Amniotic stem cell (primary cell): Measurements from ENCODE around the gene AGPAT1.
A peak's percentile ranks its signal among the peaks of the same experiment; 100 is the strongest.

Experiments used
- DNase-seq: peaks from one replicate; lab custom pipeline; 2025; lab: John Stamatoyannopoulos, UW

Gene AGPAT1

DNA sequence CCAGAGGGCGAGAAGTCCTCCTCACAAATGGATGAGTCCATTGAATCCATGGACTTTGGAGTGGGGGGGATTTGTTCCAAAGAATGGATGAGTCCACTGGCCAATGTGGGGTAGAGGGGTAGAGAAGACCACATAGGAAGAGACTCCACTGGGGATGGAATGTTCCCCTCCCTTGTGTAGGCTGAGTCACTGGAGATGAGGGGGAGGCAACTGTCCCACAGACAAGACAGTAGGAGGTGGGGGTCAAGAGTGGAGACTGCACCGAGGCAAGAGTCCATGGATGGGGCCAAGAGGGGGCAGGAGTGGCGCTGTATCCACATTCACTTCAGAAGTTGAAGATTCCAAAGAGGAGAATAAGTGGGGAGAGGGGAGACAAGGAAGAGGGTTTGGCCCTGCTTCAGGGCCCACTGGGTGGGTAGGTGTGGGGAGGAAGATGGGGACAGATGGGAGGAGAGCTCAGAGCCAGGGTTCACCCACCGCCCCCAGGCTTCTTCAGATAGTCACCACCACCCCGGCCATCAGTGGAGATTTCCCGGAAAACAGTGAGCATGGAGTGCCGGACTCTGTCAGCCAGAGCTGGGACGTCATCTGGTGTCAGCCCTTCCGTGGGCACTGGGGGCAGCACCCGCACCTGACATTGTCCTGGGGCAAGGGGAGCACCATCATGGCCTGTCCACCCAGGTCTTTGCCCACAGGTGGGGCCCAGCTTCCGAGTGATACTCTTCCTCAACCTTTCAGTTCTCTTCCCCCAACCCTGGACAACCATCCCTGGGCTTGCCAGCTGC, 6.9 kb downstream of the AGPAT1 start:
- DNase-seq = no peak

DNA sequence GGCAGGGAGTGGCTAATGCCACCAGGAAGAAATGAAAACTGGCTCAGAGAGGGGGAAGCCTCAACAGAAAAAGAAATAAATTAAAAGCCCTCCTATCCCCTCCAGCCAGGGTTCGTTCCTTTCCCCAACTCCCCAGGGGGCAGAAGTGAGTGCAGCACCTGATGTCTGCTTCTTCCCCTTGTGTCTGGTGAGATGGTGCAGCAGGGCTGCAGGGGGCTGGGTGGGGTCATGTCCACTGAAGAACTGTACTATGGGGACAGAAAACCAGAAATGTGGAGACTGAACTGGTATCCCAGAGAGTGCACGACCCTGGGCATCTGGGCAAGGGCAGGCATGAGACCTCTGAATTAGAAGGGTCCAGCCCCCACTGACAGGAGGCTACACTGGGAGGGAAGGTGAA, 7.5 kb downstream of the AGPAT1 start:
- no peak for DNase-seq

DNA sequence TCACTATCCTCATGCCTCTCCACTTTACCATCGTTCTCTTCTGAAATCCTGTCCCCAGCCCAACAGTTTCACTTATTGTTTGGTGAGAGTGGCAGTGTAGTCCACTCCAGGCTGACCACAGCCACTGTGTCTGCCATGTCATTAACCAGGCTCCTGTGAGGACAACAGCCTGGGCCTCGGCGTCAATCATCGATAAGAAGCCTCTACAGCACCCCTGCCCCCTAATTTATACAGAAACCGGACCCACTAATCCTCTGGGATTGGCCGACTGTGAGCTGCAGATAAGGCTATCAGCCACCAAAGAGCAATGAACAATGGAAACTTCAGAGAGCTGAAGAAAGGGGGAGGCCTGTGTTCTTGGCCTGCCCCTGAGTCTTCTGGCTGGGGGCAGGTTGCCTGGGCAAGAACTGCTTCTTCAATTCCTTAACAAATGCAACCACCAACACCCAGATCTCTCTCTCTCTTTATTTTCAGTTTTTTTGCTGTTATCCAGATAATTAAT, 8.1 kb downstream of the AGPAT1 start:
- DNase-seq = no peak

DNA sequence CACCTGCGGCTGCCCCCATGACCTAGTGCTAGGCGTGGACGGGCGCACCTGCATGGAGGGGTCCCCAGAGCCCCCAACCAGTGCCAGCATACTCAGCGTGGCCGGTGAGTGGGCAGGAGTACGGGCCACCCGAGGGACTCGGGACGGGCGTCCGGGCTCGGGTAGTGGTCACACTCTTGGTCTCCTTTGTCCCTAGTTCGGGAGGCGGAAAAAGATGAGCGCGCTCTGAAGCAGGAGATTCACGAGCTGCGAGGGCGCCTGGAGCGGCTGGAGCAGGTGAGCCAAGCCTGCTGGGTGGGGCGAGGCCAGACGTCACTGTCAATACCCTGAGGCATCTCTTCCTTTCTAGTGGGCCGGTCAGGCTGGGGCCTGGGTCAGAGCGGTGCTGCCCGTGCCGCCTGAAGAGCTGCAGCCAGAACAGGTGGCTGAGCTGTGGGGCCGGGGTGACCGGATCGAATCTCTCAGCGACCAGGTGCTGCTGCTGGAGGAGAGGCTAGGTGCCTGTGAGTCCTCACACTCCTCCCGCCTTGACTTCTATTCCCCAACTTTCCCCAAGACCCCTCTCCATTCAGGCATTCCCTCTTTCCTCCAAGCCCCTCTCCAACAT, 8.6 kb downstream of the AGPAT1 start:
- DNase-seq = no peak

DNA sequence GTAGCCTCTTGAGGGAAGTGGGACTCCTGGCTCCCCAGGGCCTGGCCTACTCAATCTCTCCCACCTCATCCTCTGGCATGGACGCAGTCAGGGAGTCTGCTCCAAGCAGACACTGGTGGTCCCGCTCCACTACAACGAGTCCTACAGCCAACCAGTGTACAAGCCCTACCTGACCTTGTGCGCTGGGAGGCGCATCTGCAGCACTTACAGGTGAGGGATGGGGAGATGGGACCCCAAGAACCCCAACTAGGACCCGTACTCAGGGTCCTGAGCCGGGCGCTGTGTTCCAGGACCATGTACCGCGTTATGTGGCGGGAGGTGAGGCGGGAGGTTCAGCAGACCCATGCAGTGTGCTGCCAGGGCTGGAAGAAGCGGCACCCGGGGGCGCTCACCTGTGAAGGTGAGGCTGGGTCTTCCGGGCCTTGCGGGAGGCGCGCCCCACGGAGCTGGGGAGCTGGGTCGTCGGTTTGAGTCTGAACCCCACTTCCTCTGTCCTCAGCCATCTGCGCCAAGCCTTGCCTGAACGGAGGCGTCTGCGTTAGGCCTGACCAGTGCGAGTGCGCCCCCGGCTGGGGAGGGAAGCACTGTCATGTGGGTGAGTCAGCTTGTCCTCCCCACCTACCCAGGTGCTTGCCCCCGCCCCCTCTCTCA, 9.3 kb downstream of the AGPAT1 start:
- DNase-seq = no peak

DNA sequence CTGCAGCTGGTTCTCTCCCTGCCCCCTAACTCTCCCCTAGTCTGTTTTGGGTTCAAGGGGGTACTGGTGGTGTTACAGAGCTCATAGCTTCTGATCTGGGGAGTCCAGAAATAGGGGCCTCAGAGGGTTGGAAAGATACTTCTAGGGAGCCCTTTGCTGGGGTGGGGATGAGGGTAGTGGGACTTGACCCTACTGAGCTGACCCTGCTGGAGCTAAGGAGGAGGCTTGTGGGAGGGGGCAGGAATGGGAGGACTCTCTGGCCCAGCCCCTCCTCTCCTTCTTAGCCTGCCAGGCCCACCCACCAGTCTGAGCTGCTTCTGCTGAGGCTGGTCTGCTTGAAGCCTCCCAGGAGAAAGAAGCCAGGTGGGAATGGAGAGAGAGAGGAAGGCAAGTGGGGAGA, 11.6 kb downstream of the AGPAT1 start, which contains the start of gene EGFL8:
Gene EGFL8 (plus strand): TSS at position 301 of the 400 bp plus-strand sequence. CDS start 1,571 bp downstream, outside the sequence.
- no peak for DNase-seq

DNA sequence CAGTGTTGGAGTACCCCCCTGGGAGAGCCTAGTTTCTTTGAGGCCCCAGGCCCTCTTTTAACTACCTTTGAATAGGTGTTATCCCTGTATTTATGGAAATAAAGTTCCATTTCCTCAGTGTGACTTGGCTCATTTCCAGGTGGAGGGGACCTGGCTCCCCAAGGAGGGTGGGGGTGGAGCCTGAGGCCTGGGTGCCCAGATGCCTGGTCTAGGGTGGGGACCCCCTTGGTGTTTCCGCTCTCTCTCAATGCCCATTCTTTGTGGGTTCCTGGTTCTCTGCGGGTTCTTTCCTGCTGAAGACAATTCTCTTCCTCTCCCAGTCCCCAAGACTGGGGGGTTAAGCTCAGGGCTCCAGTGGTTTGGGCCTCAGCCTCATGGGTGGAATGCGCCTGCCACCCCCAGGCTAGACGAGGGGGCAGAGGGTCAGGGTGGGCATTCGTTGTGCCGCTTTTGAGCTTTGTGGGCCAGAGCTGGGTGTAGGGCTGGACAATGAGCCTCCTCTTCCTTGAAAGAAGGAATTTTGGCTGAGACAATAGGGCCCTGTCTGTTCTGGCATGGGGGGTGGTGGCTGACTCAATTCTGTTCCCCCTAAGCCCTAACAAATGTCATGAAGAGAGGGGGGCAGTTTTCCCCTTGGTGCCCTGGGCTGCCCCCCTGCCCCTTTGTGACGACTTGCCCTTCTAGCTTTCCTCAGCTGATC, 12.2 kb downstream of the AGPAT1 start:
- no peak for DNase-seq

DNA sequence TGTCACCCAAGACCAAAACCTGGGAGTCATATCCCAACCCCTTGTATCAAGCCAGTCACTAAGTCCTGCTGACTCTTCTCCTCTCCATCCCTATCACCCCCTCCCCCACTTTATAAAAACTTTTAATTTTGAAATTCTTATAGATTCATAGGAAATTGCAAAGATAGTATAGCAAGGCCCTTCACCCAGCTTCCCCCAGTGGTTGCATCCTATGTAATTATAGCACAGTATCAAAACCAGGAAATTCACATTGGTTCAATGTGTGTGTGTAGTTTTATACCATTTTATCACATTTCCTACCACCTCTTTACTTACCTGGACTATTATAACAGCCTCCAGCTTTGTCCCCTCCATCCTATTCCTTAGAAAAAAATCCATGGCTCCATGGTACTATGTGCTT, 17.8 kb downstream of the AGPAT1 start:
- DNase-seq = no peak

DNA sequence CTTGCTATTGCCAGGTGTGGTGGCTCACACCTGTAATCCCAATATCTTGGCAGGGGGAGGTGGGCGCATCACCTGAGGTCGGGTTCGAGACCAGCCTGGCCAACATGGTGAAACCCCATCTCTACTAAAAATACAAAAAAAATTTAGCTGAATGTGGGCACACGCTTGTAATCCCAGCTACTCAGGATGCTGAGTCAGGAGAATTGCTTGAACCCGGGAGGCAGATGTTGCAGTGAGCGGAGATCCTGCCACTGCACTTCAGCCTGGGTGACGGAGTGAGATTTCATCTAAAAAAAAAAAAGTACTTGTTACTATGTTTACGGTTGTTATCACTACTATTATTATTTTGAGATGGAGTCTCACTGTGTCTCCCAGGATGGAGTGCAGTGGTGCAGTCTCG, 19.0 kb downstream of the AGPAT1 start:
- DNase-seq = no peak

DNA sequence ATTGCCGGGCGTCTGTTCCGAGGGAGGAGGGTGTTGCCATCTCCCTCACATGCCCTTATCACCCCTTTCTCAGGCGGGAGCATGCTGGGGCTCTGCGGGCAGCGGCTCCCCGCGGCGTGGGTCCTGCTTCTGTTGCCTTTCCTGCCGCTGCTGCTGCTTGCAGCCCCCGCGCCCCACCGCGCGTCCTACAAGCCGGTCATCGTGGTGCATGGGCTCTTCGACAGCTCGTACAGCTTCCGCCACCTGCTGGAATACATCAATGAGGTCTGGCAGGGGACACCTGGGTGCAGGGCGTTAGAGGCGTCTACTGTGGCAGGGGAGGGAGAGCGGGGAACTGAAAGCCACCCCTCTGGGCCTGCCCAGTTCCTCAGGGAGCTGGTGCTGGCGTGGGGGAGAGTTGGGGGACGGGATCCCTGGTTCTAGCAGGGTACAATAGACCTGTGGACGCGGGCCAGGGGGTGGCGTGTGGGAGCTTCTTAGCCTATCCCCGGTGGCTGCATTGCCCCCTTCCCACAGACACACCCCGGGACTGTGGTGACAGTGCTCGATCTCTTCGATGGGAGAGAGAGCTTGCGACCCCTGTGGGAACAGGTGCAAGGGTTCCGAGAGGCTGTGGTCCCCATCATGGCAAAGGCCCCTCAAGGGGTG, 21.2 kb downstream of the AGPAT1 start:
- peak; percentile 56 for DNase-seq

DNA sequence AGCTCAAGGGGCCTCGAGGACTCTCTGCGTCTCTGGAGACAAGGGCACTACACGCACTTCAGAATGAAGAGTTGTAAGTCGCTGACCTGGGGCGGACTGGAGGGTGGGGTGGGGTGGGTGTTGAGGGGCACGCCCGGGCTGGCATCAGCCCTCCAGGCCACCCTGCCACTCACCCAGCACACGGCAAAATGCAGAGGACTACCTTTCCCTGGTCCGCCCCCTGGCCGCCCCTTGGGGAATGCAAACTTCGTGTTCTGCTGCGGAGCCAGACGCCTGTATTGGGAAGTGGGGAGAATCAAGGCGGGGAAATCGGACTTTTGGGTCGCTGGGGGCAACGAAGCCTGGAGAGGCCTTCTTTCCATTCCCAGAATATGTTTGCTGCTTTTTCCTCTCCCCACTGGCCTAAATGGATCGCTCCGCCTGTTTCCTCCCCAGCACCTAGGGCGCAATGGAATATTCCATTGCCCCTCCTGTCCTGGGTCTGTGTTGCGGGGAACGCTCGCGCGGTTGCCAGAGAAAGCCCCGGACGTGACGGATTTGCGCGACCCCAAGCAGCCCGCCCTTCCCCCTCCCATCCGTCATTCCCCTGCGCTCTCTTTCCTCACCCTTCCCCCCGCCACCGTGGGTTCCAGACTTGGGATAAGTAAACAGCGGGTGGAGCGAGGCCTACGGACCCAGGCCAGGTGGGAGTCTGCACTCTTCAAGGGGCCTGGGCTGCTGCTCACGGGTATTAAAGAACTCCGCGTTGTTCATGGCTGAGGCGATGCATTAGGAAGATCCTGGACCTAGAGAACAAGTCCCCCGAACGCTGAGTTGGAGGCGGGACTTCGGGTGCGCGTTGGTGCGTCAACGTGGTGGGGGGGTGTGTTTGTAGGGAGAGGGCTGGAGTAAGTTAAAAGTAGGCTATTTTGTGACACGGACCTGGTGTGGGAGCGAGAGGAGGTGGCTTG, 22.0 kb downstream of the AGPAT1 start, which contains the start of gene PPT2:
Gene PPT2 (plus strand): TSS at position 578 of the 950 bp plus-strand sequence. CDS start 454 bp downstream, outside the sequence.
- DNase-seq = peak; percentile 72

DNA sequence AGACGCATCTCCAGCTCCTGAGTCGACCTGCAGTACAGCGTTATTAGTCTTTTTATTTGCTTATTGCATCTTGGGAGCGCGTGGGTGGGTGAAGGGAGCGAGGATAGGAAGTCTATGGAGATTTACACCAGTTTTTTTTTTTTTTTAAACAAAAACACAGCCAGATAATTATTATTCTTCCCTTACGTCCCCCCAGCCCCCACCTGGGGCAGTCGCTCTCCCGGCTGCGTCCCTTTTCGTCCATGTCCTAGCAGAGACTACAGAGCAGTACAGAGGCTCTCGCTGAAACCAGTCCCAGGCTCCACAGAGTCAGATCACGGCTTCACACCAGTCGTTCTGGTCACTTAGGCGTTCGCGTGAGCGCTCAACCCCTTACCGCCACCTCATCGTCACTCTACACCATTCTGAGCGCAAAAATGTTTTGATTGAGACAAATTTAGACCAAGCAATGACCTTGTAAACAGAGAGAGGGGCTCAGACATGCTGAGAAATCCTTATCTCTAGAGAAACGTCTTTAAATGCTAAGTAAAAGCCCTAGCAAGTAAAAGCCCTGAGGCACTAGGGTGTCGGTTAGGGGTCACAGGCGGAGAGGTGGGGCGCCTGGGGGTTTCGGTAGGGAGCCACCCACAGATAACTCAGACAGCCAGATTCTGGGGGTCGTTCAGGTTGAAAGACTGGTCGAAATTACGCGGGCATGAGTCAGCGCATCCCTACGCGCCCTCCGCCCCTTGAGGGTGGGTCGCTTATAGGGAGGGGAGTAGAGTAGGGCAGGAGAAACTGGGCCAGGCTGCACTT, 22.9 kb downstream of the AGPAT1 start:
- DNase-seq = peak; percentile 48

DNA sequence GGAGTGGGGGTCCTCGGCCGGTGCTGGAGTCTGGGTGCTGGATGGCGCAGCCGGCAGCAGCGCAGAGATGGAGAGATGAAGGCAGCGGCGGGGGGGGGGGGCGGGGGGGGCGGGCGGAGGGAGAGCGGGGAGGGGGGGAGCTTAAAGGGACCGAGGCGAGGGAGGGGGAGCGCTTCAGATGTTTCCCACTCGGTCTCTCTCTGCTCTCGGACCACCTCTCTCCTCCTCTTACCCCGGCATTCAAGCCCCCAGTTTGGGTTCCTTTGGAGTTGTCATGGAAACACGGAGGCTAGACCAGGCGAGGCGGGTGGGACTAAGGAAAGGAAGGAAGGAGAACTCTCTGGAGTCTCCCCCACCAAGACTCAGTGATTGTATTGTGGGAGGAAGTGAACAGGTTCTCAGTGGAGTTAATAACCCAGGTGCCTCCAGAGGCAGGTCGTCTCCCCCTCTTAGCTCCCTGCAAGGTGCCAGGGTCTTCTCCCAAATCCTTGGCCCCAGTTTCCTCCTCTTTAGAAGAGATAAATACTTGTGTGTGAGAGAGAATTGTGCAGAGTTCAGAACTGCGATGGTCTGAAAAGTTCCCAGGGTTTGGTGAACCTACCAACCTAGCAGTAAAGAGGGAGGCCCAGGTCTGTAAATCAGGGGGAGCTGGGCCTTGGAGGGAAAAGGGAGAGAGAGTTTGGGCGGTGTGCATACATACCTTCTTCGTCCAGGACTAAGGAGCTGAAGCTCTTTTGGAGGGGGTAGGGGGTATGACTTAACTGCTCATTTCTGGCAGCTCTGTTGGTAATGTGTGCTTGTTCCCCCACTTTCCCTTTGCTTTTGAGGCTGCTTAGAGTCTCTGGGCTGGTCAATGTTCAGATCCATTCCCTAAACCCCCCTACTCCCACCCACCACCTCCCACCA, 23.8 kb downstream of the AGPAT1 start, which contains the start of gene PRRT1:
Gene PRRT1 (minus strand): TSS at position 77 of the 906 bp plus-strand sequence. CDS start 112 bp downstream, outside the sequence.
- no peak for DNase-seq

DNA sequence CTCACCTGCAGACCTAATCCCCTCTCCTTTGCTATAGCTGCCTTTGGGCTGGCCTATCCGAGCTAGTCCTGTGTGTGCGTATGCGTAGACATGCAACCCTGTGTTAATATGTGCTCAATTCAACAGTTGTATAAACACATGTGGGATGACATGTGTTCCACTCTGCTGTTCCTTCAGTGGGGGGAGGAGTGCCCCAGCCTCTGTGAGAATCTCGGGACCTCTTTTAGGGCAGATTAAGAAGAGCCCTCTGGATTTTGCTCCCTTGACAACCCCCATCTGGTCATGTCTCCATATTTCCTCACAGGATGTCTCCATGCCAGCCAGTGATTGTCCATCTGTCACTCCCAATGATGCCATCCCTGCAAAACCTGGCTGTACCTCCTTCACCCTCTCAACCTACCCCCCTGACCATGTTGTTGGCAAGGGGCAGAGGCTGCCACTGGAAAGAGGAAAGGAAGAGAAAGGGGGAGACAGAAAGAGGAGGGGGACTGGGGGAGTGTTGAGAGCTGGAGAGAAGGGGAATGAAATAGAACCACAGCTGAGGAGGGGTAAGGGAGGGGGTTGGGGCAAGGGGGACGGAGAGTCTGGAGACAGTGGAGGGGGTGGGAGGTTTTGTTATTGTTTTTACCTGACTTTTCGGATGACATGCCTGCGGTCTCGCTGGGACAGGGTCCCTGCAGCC, 24.6 kb downstream of the AGPAT1 start:
- DNase-seq = no peak

DNA sequence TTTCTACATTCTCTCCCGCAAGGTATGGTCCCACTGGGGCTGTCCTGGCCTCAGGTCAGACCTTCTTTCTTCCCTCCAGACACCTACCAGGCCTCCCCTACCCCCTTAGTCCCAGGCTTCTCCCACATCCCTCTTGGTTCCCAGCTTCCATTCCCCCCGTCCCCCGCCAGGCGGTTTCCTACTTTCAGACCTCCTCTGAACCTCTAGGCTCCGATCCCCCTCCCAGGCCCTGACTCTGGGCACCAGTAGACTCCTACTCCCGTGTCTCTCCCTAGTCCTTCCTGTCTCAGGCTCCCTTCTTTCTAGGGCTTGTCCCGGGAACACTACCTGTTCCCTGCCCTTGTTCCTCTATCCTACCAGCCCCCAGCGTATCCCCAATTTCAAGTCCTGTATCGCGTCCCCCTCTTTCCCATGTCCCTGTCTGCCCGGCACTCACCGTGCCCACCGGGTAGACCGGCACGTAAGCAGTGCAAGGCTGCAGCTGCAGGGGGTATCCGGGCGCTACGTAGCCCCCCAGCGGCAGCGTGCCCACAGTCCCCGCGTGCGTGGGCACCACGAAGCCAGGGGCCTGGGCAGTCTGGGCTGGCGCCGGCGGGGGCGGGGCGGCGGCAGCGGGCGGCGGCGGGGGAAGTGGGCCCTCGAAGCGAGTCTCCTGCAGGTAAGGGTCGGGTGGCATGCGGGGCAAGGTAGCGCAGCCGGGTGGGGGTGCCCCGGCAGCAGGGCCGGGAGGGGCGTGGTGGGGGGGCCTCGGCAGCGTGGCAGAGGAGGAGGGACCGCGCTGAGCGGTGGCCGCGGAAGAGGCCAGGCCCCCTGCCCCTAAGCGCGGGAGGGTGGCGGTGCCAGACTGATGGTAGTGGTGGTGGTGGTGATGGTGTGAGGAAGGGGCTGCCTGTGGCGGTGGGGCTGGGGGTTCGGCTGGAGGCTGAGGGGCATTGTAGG, 25.7 kb downstream of the AGPAT1 start:
- no peak for DNase-seq

DNA sequence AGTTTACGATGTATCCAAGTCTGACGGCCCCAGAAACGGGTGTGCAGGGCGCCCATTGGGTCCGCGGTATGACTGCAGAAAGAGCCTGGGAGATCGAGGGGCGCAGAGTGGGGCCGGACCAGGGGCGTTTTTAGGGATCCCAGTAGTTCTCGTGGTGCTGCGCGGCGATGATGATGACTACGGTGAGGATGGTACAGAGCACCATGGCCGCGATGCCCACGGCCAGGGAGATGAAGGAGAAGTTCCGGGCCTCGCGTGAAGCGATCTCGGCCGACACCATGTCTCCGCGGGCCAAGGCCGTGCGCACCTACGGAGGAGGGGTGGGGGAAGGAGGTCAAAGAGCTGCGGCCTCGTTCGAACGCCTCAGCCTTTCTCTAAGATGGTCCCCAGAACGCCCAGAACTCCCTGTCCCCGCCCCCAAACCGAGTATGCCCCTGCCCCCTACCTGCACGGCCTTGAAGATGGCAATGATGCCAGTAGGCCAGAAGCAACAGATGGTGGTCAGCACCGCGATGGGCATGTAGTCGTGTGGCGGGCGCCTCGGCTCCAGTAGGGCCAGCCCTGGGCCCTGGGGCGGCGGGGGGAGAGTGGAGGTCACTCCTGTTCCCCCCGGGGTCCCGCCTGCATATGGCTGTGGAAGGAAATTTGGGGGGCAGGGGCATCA, 26.7 kb downstream of the AGPAT1 start:
- no peak for DNase-seq
